GM20431 (cell line): ENCODE results near the gene MLANA.

Source experiments
- in situ Hi-C: fragments of 300-500 bp; cut with MseI, MboI; formaldehyde crosslinking; loops from one replicate; pipeline ENCODE4 v1.15.0; 2020; ENCODE audit warnings: low sequenced_read_pairs; ENCODE audit not compliant: unreplicated experiment

The MLANA gene

DNA sequence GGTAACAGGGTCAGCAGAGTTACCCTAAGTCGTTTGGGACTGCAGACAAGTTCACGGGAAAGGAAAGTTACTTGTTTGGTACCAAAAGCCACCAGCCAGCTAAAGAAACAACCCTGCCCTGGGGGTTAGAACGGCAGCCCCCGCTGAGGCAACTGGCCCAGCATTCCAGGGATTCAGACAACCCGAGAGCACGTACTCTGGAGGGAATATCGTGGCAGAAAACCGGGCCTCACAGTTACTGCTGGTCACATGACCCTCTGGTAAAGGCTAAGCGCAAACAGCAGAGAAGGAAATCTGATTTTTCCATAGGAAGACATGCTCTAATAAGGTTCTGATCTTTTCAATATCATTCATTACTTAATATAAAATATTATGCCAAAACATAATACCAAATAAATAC, 22.5 kb upstream of the MLANA start:
- in situ Hi-C loops = no loop called here

DNA sequence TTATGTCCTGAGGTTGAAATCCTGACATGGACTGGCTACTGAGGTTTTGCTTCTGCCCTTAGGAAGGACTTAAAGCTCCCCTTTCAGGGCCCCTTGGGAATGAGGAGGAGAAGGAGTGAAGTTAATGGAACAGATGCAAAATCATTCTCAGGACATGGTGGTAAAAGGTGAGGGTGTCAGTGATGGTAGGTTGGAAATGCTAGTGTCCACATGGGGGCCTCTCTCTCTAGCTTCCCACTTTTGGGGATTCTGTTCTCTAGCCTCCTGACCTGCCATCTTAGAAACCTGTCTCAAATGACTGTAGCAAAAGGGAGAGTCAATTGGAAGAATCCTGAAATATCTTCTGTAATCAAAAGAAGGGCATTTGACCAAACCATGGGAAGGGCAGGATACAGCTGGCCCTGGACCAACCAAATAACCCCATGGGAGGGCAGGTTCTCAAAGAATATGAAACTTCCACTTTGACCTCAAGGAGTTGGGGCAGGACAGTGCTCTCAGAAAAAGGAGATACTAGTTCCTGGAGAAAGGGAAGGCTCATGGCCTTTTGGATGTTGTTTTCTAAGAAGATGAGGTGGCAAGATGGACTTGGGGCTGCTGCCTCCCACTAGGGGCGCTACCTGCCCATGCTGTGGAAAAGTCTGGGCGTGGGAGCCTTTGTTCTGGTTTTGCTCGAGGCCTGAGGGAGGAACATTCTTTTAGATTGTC, 21.2 kb upstream of the MLANA start:
- in situ Hi-C loops = no loop called here

DNA sequence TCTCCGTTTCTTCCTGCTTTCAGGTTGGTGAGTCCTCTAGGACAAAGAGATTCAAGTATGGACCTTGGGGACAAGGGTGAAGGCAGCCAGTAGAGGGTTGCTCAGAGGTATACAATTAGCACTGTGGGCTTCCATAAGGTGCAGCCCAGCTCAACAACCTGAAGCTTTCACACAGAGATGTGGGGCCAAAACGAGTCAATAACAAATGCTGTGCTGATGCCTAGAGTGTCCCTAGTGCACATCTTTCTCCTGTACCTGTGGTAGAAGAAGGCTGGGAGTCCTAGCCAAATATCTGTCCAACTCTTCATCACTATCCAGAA, 20.7 kb upstream of the MLANA start:
- in situ Hi-C loops = no loop called here

DNA sequence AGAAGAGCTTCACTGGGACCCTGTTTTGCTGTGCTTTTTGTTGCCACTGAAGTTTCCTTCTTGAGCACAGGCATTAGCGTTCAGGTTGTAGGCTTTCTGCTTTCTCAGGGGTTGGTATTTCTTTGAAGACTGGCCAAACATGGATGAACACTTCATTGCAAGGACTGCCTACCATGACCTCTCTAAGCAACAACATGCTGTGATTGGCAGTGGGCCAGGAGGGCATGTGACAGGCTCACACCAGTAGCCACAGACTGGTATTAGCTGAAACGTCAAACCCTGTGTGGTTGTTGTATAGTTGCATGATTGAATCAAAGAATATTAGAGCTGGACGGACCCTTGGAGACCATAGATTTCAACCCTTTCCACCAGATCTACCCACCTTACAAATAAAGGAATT, 20.0 kb upstream of the MLANA start:
- in situ Hi-C loops = no loop called here

GRCh38 chr9:5871785-5872184, 18.9 kb upstream of the MLANA start:
- in situ Hi-C loops = no loop called here

GRCh38 chr9:5872511-5872910, 18.2 kb upstream of the MLANA start:
- in situ Hi-C loops = no loop called here

DNA sequence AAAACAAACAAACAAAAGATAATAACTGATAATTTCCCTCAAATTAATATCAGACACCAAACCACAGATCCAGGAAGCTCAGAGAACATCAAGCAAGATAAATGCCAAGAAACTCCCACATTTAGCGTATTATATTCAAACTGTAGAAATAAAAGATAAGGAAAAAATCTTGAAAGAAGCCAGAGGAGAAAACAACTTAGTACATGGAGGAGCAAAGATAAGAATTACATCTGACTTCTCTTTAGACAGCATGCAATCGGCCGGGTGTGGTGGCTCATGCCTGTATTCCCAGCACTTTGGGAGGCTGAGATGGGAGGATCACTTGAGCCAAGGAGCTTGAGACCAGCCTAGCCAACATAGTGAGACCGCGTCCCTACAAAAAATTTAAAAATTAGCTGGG, 17.2 kb upstream of the MLANA start:
- in situ Hi-C loops = no loop called here

GRCh38 chr9:5874048-5874447, 16.6 kb upstream of the MLANA start:
- in situ Hi-C loops = no loop called here

DNA sequence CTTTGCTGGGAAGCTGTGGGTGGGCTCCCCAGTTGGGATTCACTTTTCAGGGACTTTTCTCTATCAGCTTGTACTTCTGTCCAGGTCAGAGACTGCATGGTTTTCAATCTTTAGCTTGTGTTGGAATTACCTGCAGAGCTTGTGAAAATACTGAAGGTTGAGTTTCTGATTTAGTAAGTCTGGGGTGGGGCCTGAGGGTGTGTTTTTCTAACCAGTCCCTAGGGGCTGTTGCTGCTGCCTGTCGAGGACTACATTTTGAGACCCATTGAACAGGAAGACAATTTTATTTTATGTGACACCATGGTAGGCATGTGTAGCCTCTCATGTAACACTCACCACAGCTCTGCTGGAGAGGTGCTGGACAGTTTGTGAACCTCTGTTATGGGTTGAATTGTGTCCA, 14.7 kb upstream of the MLANA start:
- in situ Hi-C loops = loop anchor here (25.0 kb wide), 2 partner anchors 161 to 436 kb away; no protein-coding TSS in a partner anchor

DNA sequence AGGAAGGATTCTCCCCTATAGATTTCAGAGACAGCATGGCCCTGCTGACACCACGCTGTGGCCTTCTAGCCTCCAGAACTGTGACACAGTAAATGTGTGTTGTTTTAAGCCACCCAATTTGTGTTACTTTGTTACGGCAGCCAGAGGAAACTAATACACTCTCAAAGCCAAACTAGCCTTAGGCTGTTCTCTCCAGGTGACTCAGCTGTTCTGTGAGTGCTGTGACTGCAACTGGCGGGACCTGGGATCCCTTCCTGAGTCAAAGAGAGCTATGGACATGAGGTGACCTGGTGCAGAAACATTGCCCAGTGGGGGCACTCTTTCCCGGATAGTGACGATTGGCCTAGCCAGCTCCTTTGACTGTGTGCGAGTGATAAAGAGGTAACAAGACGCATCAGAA, 14.0 kb upstream of the MLANA start:
- in situ Hi-C loops = loop anchor here (25.0 kb wide), 2 partner anchors 161 to 436 kb away; no protein-coding TSS in a partner anchor

- in situ Hi-C loops = loop anchor here (25.0 kb wide), 2 partner anchors 158 to 433 kb away; no protein-coding TSS in a partner anchor
Observed at GRCh38 chr9:5879419-5880181, 11.1 kb upstream of the MLANA start.

GRCh38 chr9:5882244-5883012, 8.3 kb upstream of the MLANA start:
- in situ Hi-C loops = loop anchor here (25.0 kb wide), 2 partner anchors 155 to 430 kb away; no protein-coding TSS in a partner anchor

- in situ Hi-C loops = loop anchor here (25.0 kb wide), 2 partner anchors 153 to 428 kb away; no protein-coding TSS in a partner anchor
Observed at GRCh38 chr9:5884191-5884590, 6.5 kb upstream of the MLANA start.

DNA sequence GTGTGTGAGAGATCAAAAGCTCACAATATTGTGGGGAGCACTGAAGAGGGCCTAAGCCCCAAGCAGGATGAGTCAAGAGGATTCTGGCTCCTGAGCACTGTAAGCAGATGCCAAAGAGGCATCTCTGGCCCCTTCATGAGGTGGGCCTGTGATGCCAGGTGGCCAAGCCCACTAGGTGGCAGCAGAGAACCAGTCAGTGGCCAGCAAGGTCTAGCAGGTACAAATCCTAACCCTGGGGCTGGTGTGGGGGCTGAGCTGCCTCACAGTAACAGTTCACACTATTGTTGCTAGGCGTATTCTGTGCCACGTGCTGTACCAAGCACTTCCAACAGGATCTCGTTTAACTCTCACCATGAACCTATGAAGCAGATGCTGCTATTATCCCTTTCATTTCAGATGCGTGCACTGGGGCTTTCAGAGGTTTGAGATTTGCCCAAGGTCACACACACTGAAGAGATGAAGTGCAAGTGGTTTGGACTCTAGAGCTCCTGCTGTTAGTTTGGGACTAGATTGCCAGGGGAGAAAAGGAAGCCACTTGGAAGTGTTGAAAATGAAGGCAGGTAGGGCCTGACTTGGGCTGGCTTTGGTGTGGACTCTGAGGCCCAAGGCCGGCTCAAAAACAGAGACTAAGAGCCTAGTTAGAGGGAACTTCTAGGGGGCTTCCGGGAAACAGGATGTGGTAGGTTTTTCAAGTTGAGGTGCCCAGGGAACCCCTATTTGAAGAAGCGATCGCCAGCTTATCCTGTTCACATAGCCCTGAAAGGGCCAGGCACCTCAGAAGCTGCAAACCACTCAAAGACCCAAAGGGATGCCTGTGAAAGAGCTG, 4.4 kb upstream of the MLANA start:
- in situ Hi-C loops = loop anchor here (25.0 kb wide), 2 partner anchors 151 to 426 kb away; no protein-coding TSS in a partner anchor

DNA sequence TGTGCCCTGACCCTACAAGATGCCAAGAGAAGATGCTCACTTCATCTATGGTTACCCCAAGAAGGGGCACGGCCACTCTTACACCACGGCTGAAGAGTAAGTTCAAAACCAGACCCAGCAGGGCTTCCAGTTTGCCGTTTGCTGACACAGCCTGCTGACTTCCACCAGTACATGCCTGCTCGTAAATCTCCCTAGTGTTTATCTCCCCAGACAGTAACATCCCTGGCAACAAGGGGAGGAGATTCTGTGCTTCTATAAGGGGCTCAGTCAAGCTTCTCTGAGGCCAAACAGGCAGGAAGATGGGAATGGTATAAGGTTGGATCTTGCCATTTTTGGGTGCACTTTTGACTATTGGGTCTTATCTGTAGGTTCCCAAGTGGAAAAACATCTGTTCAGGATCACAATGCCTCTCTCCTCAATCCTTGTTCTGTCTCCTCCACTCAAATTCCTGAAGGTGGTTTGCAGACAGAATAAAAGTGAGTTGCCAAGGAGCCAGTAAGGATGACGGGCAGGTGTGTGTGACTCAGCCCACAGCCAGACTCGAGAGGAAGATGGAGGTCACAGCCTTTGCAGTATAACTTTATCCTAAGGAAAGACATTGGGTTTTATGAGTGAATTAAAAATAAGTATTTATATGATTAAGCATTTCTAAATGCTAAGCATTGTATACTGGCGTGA, 1.9 kb downstream of the MLANA start:
- in situ Hi-C loops = loop anchor here (25.0 kb wide), 2 partner anchors 145 to 420 kb away; no protein-coding TSS in a partner anchor

DNA sequence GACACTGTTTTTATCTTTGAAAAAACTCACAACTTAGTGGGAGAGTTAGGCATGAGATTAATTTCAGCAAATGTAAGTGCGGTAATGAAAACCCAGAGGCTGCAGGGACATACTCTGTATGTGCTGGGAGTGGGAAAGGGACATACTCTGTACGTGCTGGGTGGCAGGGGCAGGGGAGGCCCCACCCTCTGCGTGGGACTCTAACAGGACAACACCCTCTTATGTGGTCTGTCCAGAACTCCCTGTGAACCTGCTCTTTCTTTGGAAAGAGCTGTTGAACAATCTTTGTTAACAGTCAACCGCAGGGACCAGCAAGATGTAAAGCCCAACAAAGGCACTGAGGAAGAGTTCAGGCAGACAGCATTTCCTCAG, 2.4 kb downstream of the MLANA start:
- in situ Hi-C loops = loop anchor here (25.0 kb wide), 2 partner anchors 144 to 419 kb away; no protein-coding TSS in a partner anchor

DNA sequence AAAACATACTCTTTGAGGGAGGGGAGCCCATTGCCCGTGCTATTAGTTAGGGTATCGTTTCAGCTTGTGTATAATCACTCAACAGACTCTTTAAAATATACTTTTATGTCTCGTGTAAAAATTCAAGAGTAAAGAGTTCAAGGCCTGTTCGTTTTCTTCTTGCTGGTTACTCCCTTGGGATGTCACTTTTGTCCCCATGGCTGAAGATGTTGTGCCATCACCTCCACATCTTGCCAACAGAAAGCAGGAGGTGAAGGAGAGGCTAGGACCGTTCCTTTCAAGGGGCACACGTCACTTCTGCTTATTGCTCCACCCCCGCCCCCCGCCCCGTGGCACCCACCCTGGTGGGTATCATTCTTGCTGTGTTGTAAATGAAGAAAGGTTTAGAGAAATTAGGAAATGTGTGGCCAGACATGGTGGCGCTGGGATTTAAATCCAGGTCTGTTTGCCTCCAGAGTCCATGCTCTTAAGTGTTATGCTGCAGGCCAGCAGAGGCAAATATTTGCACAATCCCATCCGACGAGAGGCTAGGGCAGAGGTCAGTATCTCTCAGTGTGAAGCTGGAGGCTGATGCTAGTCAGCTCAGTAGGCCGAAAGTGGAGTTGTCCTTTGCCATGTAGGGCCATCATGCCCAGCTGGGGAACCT, 3.0 kb downstream of the MLANA start:
- in situ Hi-C loops = loop anchor here (25.0 kb wide), 2 partner anchors 144 to 419 kb away; no protein-coding TSS in a partner anchor

GRCh38 chr9:5894237-5894959, 3.7 kb downstream of the MLANA start:
- in situ Hi-C loops = loop anchor here (25.0 kb wide), 2 partner anchors 143 to 418 kb away; no protein-coding TSS in a partner anchor
